GM06990 (cell line): Measurements from ENCODE around the gene CDC42SE2.

ENCODE experiments used
- DNase-seq: peaks from one replicate; pipeline ENCODE4 v3.0.0-alpha.2; 2011; ENCODE audit not compliant: insufficient read length; ENCODE audit errors: extremely low read depth
- H3K27me3 ChIP-seq: replicated peaks from 2 replicates; pipeline ENCODE4 v1.6.0; 2011; ENCODE audit warnings: low read length; ENCODE audit not compliant: control insufficient read depth, insufficient read depth
- H3K36me3 ChIP-seq: 2 replicates; pipeline ENCODE4 v1.5.1; 2011; ENCODE audit warnings: low read length; ENCODE audit not compliant: control insufficient read depth, insufficient read depth
- H3K4me3 ChIP-seq: replicated peaks from 2 replicates; pipeline ENCODE4 v1.5.1; 2011; ENCODE audit warnings: low read depth, mild to moderate bottlenecking, control low read depth, low read length
- TF ChIP-seq, protein P1 (sequence below): IDR thresholded peaks from 2 replicates; pipeline ENCODE4 v1.5.1; 2011; ENCODE audit warnings: low read length, control low read depth, mild to moderate bottlenecking, inconsistent platforms; ENCODE audit not compliant: insufficient read depth, poor library complexity, severe bottlenecking

The CDC42SE2 gene

DNA sequence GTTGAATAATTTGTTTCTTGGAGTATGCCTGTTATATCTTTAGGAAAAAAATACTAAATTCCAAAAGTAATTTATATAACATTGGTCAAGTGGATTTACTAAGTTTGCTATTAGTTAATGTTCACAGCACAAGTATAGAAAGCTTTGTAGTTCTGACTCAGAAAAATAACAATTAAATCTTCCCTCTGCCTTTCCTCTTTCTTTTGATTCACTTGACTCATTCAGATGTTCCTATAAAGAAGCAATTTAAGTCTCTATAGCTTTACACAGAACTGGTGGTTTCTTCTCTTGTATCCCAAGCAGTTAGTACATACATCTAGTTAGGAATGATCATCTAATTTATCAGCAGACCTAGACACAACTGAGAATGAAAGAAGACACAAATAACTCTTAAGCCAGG, 4.5 kb upstream of the CDC42SE2 start:
- no peak overlapping the region for H3K4me3 ChIP-seq
- no peaks in the 10 kb centered on the region for H3K27me3 ChIP-seq
- TF ChIP-seq, protein P1, sequence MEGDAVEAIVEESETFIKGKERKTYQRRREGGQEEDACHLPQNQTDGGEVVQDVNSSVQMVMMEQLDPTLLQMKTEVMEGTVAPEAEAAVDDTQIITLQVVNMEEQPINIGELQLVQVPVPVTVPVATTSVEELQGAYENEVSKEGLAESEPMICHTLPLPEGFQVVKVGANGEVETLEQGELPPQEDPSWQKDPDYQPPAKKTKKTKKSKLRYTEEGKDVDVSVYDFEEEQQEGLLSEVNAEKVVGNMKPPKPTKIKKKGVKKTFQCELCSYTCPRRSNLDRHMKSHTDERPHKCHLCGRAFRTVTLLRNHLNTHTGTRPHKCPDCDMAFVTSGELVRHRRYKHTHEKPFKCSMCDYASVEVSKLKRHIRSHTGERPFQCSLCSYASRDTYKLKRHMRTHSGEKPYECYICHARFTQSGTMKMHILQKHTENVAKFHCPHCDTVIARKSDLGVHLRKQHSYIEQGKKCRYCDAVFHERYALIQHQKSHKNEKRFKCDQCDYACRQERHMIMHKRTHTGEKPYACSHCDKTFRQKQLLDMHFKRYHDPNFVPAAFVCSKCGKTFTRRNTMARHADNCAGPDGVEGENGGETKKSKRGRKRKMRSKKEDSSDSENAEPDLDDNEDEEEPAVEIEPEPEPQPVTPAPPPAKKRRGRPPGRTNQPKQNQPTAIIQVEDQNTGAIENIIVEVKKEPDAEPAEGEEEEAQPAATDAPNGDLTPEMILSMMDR = no peak
- no peak for DNase-seq
- H3K36me3 ChIP-seq = no peaks in the 10 kb centered on the region; the same call in 1 of the 2 replicates

GRCh38 chr5:131260895-131261294, 3.0 kb upstream of the CDC42SE2 start:
- Histone ChIP-seq H3K4me3 (no peak overlapping the region), H3K27me3 (no peaks in the 10 kb centered on the region), H3K36me3 (no peaks in the 10 kb centered on the region; the same call in 1 of the 2 replicates)
- TF ChIP-seq, protein P1 = no peak
- no peak for DNase-seq

- no peaks in the 10 kb centered on the region; the same call in 1 of the 2 replicates for H3K36me3 ChIP-seq
- TF ChIP-seq, protein P1 = no peak
- H3K4me3 ChIP-seq = no peak overlapping the region
- DNase-seq = no peak
- no peaks in the 10 kb centered on the region for H3K27me3 ChIP-seq
Observed at GRCh38 chr5:131261483-131261882, 2.4 kb upstream of the CDC42SE2 start.

- no peaks in the 10 kb centered on the region for H3K27me3 ChIP-seq
- H3K4me3 ChIP-seq = peak overlapping the region; percentile 78
- no peaks in the 10 kb centered on the region; the same call in 1 of the 2 replicates for H3K36me3 ChIP-seq
- DNase-seq = peak; percentile 47
- TF ChIP-seq, protein P1 = no peak
Observed at GRCh38 chr5:131262953-131263541, 806 bp upstream of the CDC42SE2 start.

- no peaks in the 10 kb centered on the region for H3K27me3 ChIP-seq
- DNase-seq = peak; percentile 65
- TF ChIP-seq, protein P1 = no peak
- H3K36me3 ChIP-seq = no peaks in the 10 kb centered on the region
- peak overlapping the region; percentile 78 for H3K4me3 ChIP-seq
Observed at GRCh38 chr5:131264451-131265099, 722 bp downstream of the CDC42SE2 start.
